IPS-18c (cell line): ENCODE measurements around the gene KBTBD6.
"Not testable (repeated sequence)": the region's sequence is repeated elsewhere in the genome, so short reads cannot be mapped to it uniquely, and the experiment has no call there.

Experiments used
- H3K4me3 ChIP-seq: 2 replicates; pipeline ENCODE4 v1.7.0; 2013; ENCODE audit warnings: low read depth, mild to moderate bottlenecking, low read length, moderate library complexity; ENCODE audit not compliant: insufficient read depth
- H3K9me3 ChIP-seq: one replicate; pipeline ENCODE4 v1.6.1; 2013; ENCODE audit warnings: mild to moderate bottlenecking, low read length, moderate library complexity; ENCODE audit not compliant: control insufficient read depth, insufficient read depth

KBTBD6 gene, protein sequence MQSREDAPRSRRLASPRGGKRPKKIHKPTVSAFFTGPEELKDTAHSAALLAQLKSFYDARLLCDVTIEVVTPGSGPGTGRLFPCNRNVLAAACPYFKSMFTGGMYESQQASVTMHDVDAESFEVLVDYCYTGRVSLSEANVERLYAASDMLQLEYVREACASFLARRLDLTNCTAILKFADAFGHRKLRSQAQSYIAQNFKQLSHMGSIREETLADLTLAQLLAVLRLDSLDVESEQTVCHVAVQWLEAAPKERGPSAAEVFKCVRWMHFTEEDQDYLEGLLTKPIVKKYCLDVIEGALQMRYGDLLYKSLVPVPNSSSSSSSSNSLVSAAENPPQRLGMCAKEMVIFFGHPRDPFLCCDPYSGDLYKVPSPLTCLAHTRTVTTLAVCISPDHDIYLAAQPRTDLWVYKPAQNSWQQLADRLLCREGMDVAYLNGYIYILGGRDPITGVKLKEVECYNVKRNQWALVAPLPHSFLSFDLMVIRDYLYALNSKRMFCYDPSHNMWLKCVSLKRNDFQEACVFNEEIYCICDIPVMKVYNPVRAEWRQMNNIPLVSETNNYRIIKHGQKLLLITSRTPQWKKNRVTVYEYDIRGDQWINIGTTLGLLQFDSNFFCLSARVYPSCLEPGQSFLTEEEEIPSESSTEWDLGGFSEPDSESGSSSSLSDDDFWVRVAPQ

DNA sequence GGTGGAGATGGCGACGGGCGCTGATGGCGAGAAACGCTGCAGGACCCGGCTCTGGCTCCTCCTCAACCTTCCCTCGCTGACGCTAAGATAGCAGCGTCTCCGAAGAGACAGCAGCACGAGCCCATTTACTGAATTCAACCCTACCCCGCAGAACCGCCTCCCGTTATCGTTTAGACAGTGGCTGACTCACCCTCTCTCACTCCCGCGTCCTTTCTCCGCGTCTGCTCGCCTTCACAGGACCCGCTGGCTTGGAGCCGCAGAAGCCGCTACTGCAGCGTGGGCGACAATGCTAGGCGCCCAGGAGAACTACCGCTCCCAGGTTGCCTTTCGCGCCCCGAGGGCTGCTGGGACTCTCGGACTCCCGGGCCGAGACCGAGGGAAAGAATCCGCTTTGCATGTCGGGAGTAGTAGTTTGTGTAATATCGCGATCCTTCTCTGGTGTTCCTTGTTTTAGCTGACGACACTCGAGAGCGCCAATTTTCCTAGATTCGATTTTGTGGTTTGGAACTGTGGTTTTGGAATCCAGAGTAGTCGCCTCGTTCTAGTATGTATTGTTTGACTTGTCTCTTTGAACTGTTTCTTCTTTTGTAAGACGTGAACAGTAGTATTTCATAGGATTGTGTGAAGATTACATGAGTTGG lies at the start of gene KBTBD6:
Gene KBTBD6 (minus strand): TSS at position 291 of the 641 bp plus-strand sequence. CDS start 291 bp downstream, outside the sequence.
- no peaks in the 10 kb centered on the region for H3K9me3 ChIP-seq
- H3K4me3 ChIP-seq = peak within 1 kb of the TSS; percentile 73

DNA sequence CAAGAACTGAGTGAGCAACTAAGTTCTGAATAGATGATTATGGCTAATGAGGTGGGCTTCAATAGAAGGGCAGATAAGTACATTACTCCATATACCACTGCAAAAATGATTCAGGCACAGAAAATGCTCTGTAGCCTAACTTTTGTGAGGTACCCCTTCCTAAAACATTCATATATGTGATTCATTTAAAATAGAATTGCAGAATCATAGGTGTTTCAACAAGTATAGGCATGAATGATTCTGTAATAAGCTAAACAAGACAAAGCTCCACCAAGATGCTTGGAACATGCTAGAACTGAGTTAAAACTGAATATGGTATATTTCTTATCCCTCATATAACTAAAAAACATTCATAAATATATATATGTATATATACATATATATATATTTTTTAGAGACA lies 49.6 kb upstream of the KBTBD6 start:
- no peaks in the 10 kb centered on the region for H3K9me3 ChIP-seq
- H3K4me3 ChIP-seq = no peak overlapping the region

DNA sequence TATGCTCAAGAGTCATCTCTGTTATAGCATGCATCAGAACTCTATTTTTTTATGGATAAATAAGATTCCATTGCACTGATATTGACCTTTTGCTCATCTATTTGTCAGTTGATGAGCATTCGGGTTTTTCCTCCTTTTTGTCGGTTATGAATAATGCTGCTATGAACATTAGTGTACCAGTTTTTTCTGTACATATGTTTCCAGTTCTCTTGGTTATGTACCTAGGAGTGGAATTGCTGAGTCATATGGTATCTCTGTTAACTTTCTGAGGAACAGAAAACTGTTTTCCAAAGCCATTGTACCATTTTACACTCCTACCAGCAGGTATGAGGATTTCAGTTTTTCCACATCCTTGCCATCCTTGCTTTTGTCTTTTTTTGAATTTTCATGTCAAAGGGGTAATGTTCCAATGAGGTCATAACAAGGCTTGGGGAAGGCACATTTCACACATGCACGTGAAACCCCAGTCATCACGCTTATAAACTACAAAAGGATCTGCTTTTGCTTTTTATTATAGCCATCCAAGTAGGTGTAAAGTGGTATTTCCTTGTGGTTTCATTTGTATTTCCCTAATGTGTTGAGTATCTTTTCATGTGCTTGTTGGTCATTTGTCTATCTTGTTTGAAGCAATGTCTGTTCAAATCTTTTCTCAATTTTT lies 47.1 kb upstream of the KBTBD6 start:
- H3K9me3 ChIP-seq = peaks cover 3% of the 10 kb centered on the region

DNA sequence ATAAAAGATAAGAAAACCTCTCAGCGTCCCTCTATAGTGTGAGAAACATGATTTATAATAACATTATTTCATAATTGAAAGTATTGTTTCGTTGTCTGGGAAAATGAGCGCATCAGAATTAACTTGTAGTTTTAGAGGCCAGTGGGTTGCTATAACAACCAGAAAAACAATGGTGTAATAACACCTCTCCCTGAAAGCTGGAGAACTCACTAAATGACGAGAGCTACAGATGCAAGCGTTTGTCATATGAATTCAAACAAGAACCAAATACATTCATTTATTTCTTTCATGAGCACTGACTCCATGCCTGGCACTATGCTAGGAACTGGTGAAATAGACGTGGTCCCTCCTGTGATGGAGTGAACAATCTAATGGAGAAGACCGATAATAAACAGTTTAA lies 45.4 kb upstream of the KBTBD6 start:
- Histone ChIP-seq H3K4me3 (no peak overlapping the region), H3K9me3 (peaks cover 7% of the 10 kb centered on the region)

More for the DNA sequence above, 47.1 kb upstream of the KBTBD6 start:
- H3K4me3 ChIP-seq = no peak overlapping the region

DNA sequence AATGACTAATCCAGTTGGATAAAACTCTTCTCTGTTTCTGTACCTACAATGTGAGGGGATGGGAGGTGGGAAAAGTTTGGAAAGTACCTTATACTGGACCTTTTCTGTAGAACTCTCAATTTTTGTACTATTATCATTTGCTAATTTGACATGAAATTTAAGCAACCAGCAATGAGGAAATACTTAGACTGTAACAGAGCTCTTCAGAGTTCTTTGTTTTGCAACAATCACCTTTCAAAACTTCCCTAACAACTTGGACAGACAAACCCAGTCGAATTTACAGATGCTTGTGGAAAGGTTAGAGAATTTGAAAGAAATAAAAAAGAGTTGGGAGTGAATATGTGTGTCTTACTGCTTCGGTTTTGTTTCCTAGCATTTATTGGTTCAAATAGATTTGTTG lies 45.0 kb upstream of the KBTBD6 start:
- Histone ChIP-seq H3K4me3 (no peak overlapping the region), H3K9me3 (peaks cover 9% of the 10 kb centered on the region)

DNA sequence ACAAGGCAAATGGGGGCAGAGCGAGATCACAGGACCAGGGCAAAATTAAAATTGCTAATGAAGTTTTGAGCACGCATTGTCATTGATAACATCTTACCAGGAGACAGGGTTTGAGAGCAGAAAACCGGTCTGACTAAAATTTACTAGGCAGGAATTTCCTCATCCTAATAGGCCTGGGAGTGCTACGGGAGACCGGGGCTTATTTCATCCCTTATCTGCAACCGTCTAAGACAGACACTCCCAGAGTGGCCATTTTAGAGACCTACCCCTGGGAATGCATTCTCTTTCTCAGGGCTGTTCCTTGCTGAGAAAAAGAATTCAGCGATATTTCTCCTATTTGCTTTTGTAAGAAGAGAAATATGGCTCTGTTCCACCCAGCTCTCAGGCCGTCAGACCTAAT lies 43.0 kb upstream of the KBTBD6 start:
- not testable (repeated sequence) for H3K9me3 ChIP-seq, H3K4me3 ChIP-seq

DNA sequence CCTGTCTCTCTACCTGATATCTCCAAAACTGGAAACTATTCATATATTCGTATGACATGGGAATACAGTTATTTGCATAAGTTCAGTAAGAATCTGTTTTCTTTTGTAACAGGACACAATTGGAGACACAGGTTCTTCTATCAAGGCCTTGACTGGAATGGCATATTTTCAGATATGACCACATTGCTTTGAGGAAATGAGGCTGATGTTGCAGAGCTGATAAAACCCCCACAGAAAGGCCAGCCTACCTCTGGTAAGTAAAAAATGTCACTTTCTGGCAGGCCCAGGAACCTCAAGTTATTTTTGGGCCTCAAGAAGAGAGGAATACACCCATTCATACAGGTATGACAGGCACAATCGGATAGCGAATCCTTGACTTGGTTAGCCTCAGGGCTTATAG lies 29.5 kb upstream of the KBTBD6 start:
- H3K9me3 ChIP-seq = no peaks in the 10 kb centered on the region
- H3K4me3 ChIP-seq = no peak overlapping the region

DNA sequence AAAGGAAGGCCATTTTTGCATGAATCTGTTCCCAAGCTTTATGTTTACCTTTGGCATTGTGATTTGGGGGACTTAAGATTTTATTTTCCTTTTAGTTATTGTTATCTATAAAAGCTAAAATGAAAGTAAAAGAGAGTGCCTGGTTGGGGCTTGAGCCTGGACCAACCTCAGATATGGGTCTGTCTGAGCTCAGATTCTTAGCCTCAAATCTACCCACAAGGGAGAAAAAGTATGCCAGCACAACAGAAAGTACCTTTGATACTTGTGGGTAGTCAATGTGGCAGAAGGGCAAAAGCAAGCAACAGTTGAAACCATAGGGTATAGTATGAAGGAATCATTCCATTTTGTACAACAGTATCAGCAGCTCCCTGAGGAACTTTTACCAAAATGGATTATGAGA lies 26.6 kb upstream of the KBTBD6 start:
- H3K4me3 ChIP-seq = no peak overlapping the region
- H3K9me3 ChIP-seq = no peaks in the 10 kb centered on the region

DNA sequence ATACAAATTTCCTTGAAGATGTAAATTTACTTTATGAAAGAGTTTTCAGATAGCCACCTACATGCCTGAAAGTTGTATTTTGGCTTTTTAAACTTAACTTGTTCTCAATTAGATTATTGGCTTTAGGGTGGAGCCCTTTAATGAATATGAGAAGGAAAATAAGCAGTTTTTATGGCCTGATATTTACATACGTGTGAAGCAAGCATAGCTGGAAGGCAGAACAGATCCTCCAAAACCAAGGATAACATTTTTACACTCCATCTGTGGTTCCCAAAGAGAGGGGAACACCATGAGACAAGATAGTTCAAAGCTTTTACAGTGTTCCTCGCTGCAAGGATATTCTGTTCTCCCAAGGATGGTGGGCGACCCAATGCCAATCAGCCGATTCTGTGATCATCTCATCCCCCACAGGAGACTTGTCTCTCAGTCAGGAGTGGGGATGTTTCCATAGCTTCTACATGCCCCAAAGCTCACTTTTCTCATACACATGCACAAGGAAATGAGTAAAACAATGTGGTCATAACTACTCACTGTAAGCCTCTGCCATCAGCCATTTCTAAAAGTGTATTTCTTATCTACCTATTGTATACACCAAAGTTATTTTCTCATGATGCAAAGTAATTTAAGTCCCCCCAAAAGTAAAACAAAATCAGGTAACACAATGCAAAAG lies 24.6 kb upstream of the KBTBD6 start:
- Histone ChIP-seq H3K9me3 (no peaks in the 10 kb centered on the region), H3K4me3 (no peak overlapping the region)

DNA sequence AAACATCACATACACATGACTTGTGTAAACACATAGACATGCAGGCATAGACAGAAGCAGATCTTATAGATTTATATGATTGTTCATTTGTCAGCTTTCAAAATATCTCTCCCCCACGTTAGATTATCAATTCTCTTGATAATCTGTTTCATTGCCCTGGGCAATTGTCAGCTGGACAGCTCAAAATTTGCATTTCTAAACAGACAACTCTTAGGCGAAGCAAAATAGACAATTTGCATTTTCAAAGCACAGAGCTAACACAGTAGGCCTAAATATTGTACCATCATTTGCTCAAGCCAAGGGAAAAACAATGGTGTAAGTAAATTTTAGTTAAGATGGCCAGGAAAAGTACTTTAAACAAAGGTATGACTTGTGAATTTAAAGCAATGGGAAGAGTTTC lies 24.0 kb upstream of the KBTBD6 start:
- H3K9me3 ChIP-seq = no peaks in the 10 kb centered on the region
- no peak overlapping the region for H3K4me3 ChIP-seq

DNA sequence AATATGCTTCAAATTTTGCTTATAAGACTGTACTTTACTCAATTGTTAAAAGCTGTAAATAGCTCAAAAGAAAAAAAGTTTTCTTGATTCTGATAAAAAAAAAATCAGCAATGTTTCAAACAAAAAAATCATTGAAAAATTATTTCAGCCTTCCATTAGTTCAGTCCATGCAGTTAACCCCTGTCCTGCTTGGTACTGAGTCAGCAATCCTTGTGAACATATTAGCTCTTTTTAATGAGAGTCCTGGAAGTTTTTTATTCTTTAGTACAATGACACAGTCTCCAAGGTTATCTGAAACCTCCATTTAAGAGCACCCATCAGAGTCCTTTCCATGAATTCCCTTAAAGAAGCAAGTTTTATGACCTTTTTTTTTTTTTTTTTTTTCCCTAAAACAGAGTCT lies 21.4 kb upstream of the KBTBD6 start:
- peaks cover 6% of the 10 kb centered on the region for H3K9me3 ChIP-seq
- no peak overlapping the region for H3K4me3 ChIP-seq

DNA sequence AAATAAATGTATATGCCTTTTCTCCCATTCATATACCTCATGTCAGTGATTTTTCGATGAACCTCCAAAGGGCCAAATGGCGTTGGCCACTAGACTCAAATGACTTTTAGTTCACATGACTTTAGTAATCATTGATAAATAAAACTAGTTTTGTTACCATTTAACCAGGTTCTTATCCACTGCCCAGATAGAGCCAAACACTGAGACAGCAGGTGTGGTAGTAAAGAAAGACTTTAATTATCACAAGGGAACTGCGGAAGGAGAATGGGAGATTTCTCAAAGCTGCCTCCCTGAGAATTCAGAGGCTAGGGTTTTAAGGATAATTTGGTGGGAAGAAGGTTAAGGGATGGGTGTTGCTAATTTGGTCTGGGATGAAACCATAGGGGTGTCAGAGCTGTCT lies 19.4 kb upstream of the KBTBD6 start:
- Histone ChIP-seq H3K9me3 (peaks cover 15% of the 10 kb centered on the region), H3K4me3 (no peak overlapping the region)

DNA sequence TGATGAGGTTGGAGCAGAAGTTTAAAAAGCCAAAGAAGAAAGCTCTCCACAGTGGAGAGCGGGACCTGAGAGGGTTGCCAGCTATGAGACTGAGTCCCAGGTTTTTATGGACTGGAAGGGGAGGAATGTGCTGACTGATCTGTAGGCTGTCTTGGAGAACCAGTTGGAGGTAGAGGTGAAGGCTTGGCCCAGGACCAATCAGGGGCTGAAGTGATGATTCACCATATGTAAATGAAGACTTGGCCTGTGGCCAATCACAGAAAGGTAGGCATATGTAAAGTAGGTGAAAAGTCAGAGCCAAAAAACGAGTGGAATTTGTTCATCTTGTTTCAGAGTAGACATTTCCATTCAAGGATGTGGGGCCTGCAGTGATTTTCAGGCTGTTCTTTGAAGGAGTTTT lies 17.5 kb upstream of the KBTBD6 start:
- H3K9me3 ChIP-seq = peaks cover 15% of the 10 kb centered on the region

DNA sequence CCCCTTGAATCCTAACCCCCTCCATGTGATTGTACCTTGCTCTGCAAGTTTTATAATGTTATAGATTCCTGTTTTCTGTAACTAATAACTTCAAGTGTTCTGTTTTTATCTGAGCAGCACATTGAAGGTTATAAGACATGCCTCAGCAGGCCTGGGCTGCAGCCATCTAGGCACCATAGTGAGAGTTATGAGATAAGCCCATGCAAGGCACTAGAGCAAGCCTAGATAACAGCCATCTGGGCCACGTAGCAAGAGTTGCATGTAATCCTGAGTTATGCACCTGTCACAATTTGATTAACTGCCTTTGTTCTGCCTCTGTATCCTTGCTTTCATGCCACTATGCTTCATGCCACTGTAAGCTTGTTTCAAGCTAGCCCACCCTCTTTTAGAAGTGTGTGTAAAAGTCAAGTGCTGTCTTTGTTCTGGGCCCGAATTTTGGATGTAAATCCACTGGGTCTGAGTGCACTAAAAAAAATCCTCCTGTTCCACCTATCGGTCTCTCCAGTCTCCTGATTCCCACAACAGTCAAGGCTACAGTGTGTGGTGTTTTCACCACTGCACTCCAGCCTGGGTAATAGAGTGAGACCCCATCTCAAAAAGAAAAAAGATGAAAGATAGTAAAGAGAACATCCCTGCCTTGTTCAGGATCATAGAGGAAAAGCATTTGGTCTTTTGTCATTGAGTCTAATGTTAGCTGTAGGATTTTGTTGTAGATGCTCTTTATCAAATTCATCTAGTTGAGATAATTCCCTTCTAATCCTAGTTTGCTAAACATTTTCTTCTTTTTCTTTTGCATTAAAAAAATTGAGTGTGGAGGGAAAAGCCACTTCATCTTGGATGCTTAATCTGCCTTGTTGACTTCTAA lies 16.0 kb upstream of the KBTBD6 start:
- Histone ChIP-seq H3K9me3 (peaks cover 15% of the 10 kb centered on the region), H3K4me3 (no peak overlapping the region)

More for the DNA sequence above, 17.5 kb upstream of the KBTBD6 start:
- no peak overlapping the region for H3K4me3 ChIP-seq

DNA sequence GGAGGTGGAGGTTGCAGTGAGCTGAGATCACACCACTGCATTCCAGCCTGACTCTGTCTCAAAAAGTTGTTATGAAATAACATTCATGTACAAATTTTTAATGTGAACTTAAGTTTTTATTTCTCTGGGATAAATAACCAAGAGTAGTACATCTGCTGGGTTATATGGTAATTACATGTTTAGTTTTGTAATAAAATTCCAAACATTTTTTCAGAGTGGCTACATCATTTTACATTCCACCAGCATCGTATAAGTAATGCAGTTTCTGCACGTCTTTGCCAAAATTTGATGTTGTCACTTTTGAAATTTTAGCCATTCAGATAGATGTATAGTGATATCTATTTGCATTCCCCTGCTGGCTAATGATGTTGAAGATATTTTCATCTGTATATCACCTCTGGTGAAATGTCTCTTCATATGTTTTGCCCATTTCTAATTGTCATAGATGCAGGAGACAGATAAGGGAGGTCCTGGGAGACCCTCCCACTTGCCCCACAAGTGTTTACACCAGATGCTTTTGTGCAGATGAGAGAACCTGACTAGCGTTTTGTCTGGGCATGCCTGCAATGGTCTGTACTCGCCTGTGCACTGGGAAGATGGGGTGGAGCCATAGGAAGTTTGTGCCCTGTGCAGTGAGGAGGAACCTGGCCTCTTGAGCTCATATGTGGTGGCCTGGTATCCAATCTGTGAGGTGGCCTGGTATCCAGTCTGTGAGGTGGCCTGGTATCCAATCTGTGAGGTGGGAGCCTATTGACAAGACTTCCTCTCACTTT lies 12.7 kb upstream of the KBTBD6 start:
- H3K9me3 ChIP-seq = peaks cover 15% of the 10 kb centered on the region

DNA sequence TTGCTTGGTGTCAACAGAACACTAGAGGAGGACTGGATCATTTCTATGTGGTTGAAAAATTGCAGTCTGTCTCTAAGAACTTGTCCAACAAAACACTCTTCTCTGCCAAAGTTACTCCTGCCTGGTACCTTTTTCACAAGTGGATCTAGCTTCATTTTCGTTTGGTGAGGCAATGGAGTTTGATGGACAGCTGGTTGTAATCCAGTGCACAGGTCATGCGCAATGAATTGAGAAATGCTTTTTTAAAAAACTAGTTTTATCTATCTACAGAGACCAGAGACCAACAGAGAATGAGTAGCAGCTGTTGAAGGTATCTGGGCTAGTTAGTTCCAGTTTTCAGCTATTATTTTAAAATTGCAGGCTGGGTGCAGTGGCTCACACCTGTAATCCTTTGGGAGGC lies 12.0 kb upstream of the KBTBD6 start:
- Histone ChIP-seq H3K9me3 (peaks cover 11% of the 10 kb centered on the region), H3K4me3 (no peak overlapping the region)

More for the DNA sequence above, 12.7 kb upstream of the KBTBD6 start:
- H3K4me3 ChIP-seq = no peak overlapping the region
